ENCODE data around the gene OR10A2. TPM values are rescaled to one million over a fixed set of nuclear protein-coding genes. Genes with fewer than 3 reads are reported as not detected.

Gene OR10A2
- polyA plus RNA-seq, 1 of the 3 experiments (the other 2 are of a cell fraction) = not detected

DNA sequence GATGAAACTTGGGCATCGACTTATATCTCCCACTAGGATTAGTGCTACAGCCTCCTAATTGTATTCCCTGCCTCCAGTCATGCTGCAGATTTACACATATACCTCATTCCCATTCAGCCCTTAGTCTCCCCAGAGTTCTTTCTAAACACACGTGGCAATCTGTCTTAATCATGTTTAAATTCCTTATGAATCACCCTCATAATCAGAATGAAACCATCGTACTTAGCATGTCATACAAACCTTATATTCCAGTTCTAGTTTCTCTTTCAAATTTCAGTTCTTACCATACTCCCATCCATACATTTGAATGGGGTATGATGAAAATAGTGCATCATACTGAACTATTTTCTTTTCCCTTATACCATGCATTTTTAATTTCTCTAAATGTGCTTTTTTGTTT, 6.0 kb upstream of the OR10A2 start:
- TF ChIP-seq FOXM1 (IDR thresholded peaks at IDR 0.05; ENCODE audit: low read depth) (no peak), CHD2 (IDR thresholded peaks at IDR 0.05; ENCODE audit: low read length, partially characterized antibody) (no peak), SIN3A (IDR thresholded peaks at IDR 0.05; ENCODE audit: borderline replicate concordance, low read depth, low read length) (no peak), MXI1 (IDR thresholded peaks at IDR 0.05; ENCODE audit: low read depth, low read length) (no peak), RFX5 (IDR thresholded peaks at IDR 0.05; ENCODE audit: low read length) (no peak), NRF1 (IDR thresholded peaks at IDR 0.05; ENCODE audit: low read depth, low read length) (no peak), GATA2 (CRISPR knock-in tag; IDR thresholded peaks at IDR 0.05) (no peak), TEAD4 (IDR thresholded peaks at IDR 0.05; ENCODE audit: borderline replicate concordance, insufficient read depth) (no peak), FOSL2 (IDR thresholded peaks at IDR 0.05; ENCODE audit: borderline replicate concordance, low read depth) (no peak), NFIC (IDR thresholded peaks at IDR 0.05; ENCODE audit: borderline replicate concordance) (no peak), SMC3 (IDR thresholded peaks at IDR 0.05; ENCODE audit: low read depth, low read length) (no peak)
- TF ChIP-seq, protein P1, sequence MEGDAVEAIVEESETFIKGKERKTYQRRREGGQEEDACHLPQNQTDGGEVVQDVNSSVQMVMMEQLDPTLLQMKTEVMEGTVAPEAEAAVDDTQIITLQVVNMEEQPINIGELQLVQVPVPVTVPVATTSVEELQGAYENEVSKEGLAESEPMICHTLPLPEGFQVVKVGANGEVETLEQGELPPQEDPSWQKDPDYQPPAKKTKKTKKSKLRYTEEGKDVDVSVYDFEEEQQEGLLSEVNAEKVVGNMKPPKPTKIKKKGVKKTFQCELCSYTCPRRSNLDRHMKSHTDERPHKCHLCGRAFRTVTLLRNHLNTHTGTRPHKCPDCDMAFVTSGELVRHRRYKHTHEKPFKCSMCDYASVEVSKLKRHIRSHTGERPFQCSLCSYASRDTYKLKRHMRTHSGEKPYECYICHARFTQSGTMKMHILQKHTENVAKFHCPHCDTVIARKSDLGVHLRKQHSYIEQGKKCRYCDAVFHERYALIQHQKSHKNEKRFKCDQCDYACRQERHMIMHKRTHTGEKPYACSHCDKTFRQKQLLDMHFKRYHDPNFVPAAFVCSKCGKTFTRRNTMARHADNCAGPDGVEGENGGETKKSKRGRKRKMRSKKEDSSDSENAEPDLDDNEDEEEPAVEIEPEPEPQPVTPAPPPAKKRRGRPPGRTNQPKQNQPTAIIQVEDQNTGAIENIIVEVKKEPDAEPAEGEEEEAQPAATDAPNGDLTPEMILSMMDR (IDR thresholded peaks at IDR 0.05) = no peak
- TF ChIP-seq, protein P2, sequence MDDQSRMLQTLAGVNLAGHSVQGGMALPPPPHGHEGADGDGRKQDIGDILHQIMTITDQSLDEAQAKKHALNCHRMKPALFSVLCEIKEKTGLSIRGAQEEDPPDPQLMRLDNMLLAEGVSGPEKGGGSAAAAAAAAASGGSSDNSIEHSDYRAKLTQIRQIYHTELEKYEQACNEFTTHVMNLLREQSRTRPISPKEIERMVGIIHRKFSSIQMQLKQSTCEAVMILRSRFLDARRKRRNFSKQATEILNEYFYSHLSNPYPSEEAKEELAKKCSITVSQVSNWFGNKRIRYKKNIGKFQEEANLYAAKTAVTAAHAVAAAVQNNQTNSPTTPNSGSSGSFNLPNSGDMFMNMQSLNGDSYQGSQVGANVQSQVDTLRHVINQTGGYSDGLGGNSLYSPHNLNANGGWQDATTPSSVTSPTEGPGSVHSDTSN (IDR thresholded peaks at IDR 0.05) = no peak
- Histone ChIP-seq H3F3A (replicated peaks; ENCODE audit: insufficient read depth) (no peaks in the 10 kb centered on the region), H3K27ac (ENCODE audit: low read depth in 2 of 2, low read length in 1 of 2) (no peak overlapping the region), H3K4me1 (ENCODE audit: control insufficient read depth in 1 of 2, insufficient read depth in 2 of 2, low read depth in 1 of 2, low read length in 1 of 2) (no peaks in the 10 kb centered on the region), H3K9ac (no peak overlapping the region), H3K9me3 (no peaks in the 10 kb centered on the region), H3K27me3 (ENCODE audit: insufficient read depth) (no peaks in the 10 kb centered on the region), H2AFZ (ENCODE audit: low read depth) (no peak overlapping the region), H4K20me1 (ENCODE audit: insufficient read depth) (no peaks in the 10 kb centered on the region), H3K9me2 (no peaks in the 10 kb centered on the region), H3K36me3 (replicated peaks in 1 of 2; ENCODE audit: control insufficient read depth in 1 of 2, insufficient read depth in 2 of 2, low read length in 1 of 2) (no peaks in the 10 kb centered on the region), H3K4me3 (ENCODE audit: low read depth in 2 of 2, low read length in 1 of 2) (no peak overlapping the region), H3K79me2 (ENCODE audit: insufficient read depth) (no peaks in the 10 kb centered on the region), H3K4me2 (no peak overlapping the region)
- no peak for DNase-seq
- ChIA-PET CTCF (no interaction called here), POLR2A (no interaction called here)
- 3% methylated on average over 3 of the region's 3 CpGs for WGBS (ENCODE audit: low lambda C conversion rate)

DNA sequence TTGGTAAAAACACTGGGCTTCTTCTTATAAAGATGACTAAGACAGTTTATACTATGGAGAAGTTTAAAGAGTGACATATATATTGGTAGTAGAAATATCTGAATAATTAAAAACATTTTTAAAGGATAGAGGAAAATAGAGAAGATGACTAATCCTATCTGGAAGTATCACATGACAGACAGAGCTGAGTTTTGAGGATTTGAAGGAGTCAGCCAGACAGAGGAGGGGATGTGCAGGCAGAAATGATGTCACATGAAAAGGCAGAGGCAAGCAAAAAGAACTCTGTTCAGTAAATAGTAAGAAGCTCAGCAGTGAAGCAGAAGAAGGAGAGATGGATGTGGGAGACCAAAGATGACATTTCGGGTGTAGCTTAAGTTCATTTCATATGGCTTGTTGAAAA, 1.6 kb downstream of the OR10A2 start:
- no peaks in the 10 kb centered on the region for H3K4me1 ChIP-seq (ENCODE audit: control insufficient read depth in 1 of 2, insufficient read depth in 2 of 2, low read depth in 1 of 2, low read length in 1 of 2)
- no peak for TF ChIP-seq FOXM1 (IDR thresholded peaks at IDR 0.05; ENCODE audit: low read depth)
- no peak for TF ChIP-seq RXRA (IDR thresholded peaks at IDR 0.05; ENCODE audit: borderline replicate concordance, low read depth)
- TF ChIP-seq, protein P3, sequence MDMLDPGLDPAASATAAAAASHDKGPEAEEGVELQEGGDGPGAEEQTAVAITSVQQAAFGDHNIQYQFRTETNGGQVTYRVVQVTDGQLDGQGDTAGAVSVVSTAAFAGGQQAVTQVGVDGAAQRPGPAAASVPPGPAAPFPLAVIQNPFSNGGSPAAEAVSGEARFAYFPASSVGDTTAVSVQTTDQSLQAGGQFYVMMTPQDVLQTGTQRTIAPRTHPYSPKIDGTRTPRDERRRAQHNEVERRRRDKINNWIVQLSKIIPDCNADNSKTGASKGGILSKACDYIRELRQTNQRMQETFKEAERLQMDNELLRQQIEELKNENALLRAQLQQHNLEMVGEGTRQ (IDR thresholded peaks at IDR 0.05; ENCODE audit: borderline replicate concordance, low read depth, low read length) = no peak
- TF ChIP-seq GATA2 (CRISPR knock-in tag; IDR thresholded peaks at IDR 0.05) = no peak
- no peak for TF ChIP-seq YY1 (IDR thresholded peaks at IDR 0.05; ENCODE audit: low read depth)
- POLR2A ChIA-PET = no interaction called here
- H3K36me3 ChIP-seq (replicated peaks in 1 of 2; ENCODE audit: control insufficient read depth in 1 of 2, insufficient read depth in 2 of 2, low read length in 1 of 2) = no peaks in the 10 kb centered on the region
- no peaks in the 10 kb centered on the region for H3K79me2 ChIP-seq (ENCODE audit: insufficient read depth)
- no peak overlapping the region for H2AFZ ChIP-seq (ENCODE audit: low read depth)
- WGBS (ENCODE audit: low lambda C conversion rate) = 0% methylated on average over 1 of the region's 1 CpG
- H3K9me2 ChIP-seq = no peaks in the 10 kb centered on the region
- H3F3A ChIP-seq (replicated peaks; ENCODE audit: insufficient read depth) = no peaks in the 10 kb centered on the region
- CTCF ChIA-PET = interaction anchor here (0.6 to 1.0 kb wide), 3 partner anchors 52 to 843 kb away, joined by 3 read pairs; partner anchors contain the start of gene ZNF215
- no peaks in the 10 kb centered on the region for H3K27me3 ChIP-seq (ENCODE audit: insufficient read depth)
- H3K9me3 ChIP-seq = no peaks in the 10 kb centered on the region
- H3K4me3 ChIP-seq (ENCODE audit: low read depth in 2 of 2, low read length in 1 of 2) = no peak overlapping the region
- H3K9ac ChIP-seq = no peak overlapping the region
- no peak overlapping the region for H3K4me2 ChIP-seq
- DNase-seq = no peak
- no peak overlapping the region for H3K27ac ChIP-seq (ENCODE audit: low read depth in 2 of 2, low read length in 1 of 2)
- no peaks in the 10 kb centered on the region for H4K20me1 ChIP-seq (ENCODE audit: insufficient read depth)

Measured in SK-N-SH (cell line).